ENCODE data around the gene XNDC1N.
"Not testable (repeated sequence)": the region's sequence is repeated elsewhere in the genome, so short reads cannot be mapped to it uniquely, and the experiment has no call there.

The XNDC1N gene

GRCh38 chr11:71930556-71931244 is 2.3 kb upstream of the XNDC1N start:
- DNase-seq, result no peak

- DNase-seq, result no peak
Observed at GRCh38 chr11:71929491-71929890, 1.1 kb upstream of the XNDC1N start.

GRCh38 chr11:71928737-71929443 is 496 bp upstream of the XNDC1N start, which contains the start of gene RNF121:
Gene RNF121 (plus strand): TSS chr11:71929046. CDS start chr11:71929062, 16 bp downstream.
- DNase-seq, result peak; percentile 85

- DNase-seq, result no peak
Observed at GRCh38 chr11:71917646-71918140, 10.7 kb downstream of the XNDC1N start.

GRCh38 chr11:71914617-71915189 is 13.7 kb downstream of the XNDC1N start:
- no peak for DNase-seq

- DNase-seq, result no peak
Observed at GRCh38 chr11:71913756-71914526, 14.5 kb downstream of the XNDC1N start.

- not testable (repeated sequence) for DNase-seq
Observed at GRCh38 chr11:71911986-71912340, 16.4 kb downstream of the XNDC1N start.

GRCh38 chr11:71911321-71911985 is 16.9 kb downstream of the XNDC1N start:
- not testable (repeated sequence) for DNase-seq

GRCh38 chr11:71910775-71911174 is 17.6 kb downstream of the XNDC1N start:
- DNase-seq, result not testable (repeated sequence)

GRCh38 chr11:71908218-71908617 is 20.2 kb downstream of the XNDC1N start:
- no peak for DNase-seq

GRCh38 chr11:71901137-71901536 is 27.3 kb downstream of the XNDC1N start:
- not testable (repeated sequence) for DNase-seq

GRCh38 chr11:71895961-71896360 is 32.4 kb downstream of the XNDC1N start:
- DNase-seq, result no peak

GRCh38 chr11:71889181-71889872 is 39.1 kb downstream of the XNDC1N start:
- not testable (repeated sequence) for DNase-seq

GRCh38 chr11:71888335-71889010 is 39.9 kb downstream of the XNDC1N start:
- not testable (repeated sequence) for DNase-seq

GRCh38 chr11:71885806-71886205 is 42.6 kb downstream of the XNDC1N start:
- DNase-seq, result not testable (repeated sequence)
